ENCODE results near the gene GAS2L1. TPM values are rescaled to one million over a fixed set of nuclear protein-coding genes. Genes with fewer than 3 reads are reported as not detected.

The GAS2L1 gene
- total and polyA plus RNA-seq, 10 donors, result 7.0 to 41.5 (median 28.3) TPM

- H3K27ac ChIP-seq, result peak overlapping the region in 3 of 8 donors; percentile 1 to 54 (median 25)
- intact Hi-C loops (cut with DNase I; ENCODE audit: low total_unique reads), result no loop called here
- no peak overlapping the region for H3K4me3 ChIP-seq
- H3K36me3 ChIP-seq, result peaks cover 11 to 91% (median 62%) of the 10 kb centered on the region in 6 donors
- 61 to 71% (median 69%) methylated on average over 5 to 9 of the region's 9 CpGs for WGBS, 5 donors
- DNase-seq, result peak; percentile 79
- H3K9me3 ChIP-seq, result no peaks in the 10 kb centered on the region
- H3K4me1 ChIP-seq, result peaks cover 9 to 27% (median 22%) of the 10 kb centered on the region in 6 donors
- H3K27me3 ChIP-seq (replicated peaks in 1 of 7), result no peaks in the 10 kb centered on the region
- TF ChIP-seq POLR2AphosphoS5 (IDR thresholded peaks at IDR 0.05), result peak; percentile 55 to 68 (median 60)
- peak in 10 of 11 experiments; percentile 9 to 79 (median 64) for TF ChIP-seq CTCF (IDR thresholded peaks at IDR 0.05 in 8 of 11, conservative IDR thresholded peaks at IDR 0.05 in 3 of 11)
- TF ChIP-seq POLR2A (IDR thresholded peaks at IDR 0.05), result no peak
Observed at GRCh38 chr22:29359469-29359868, 53.0 kb downstream of the GAS2L1 start.

Small RNA genes lying within 50 kb of the gene (microRNA-seq; reads per million reads assigned to microRNA genes)
- 23.1 to 288 (median 175) reads per million in 3 donors for gene MIR3653

Small RNA genes lying within 50 kb of the gene (small RNA-seq; reads per million reads assigned to genes)
- gene MIR3653, result 0 reads per million in 4 donors

Other genes starting within 250 kb of the GAS2L1 start
- gene C22orf31, start 244.8 kb upstream of the GAS2L1 start, total RNA-seq, result not detected
- gene C22orf31, start 244.8 kb upstream of the GAS2L1 start, polyA plus RNA-seq, result not detected
- gene KREMEN1, start 233.6 kb upstream of the GAS2L1 start, total RNA-seq, result 10 to 100 TPM; 15.0 to 41.3 (median 29.0) TPM
- 1 to 10 TPM; 1.5 to 4.7 (median 2.2) TPM for gene KREMEN1, start 233.6 kb upstream of the GAS2L1 start, polyA plus RNA-seq
- 10 to 100 TPM; 38.0 to 90.3 (median 62.0) TPM for gene EMID1, start 100.8 kb upstream of the GAS2L1 start, total RNA-seq
- 10 to 100 TPM; 18.5 to 62.6 (median 60.4) TPM for gene EMID1, start 100.8 kb upstream of the GAS2L1 start, polyA plus RNA-seq
- gene RHBDD3, start 38.7 kb upstream of the GAS2L1 start, total RNA-seq, result 10 to 100 TPM; 17.6 to 45.8 (median 24.7) TPM
- gene RHBDD3, start 38.7 kb upstream of the GAS2L1 start, polyA plus RNA-seq, result 10 to 100 TPM; 16.3 to 36.5 (median 23.9) TPM
- 100 to 1,000 TPM; 181 to 282 (median 266) TPM for gene EWSR1, start 38.4 kb upstream of the GAS2L1 start, total RNA-seq
- 100 to 1,000 TPM; 127 to 207 (median 204) TPM for gene EWSR1, start 38.4 kb upstream of the GAS2L1 start, polyA plus RNA-seq
- gene RASL10A, start 9.0 kb downstream of the GAS2L1 start, total RNA-seq, result 1 to 10 TPM in 5 of 7 donors, under 1 TPM in 2; 0.54 to 4.6 (median 2.0) TPM
- 1 to 10 TPM; 1.8 to 6.1 (median 2.9) TPM for gene RASL10A, start 9.0 kb downstream of the GAS2L1 start, polyA plus RNA-seq
- gene AP1B1, start 81.9 kb downstream of the GAS2L1 start, total RNA-seq, result 100 to 1,000 TPM in 6 of 7 donors, 10 to 100 TPM in 1; 92.6 to 150 (median 130) TPM
- 10 to 100 TPM; 43.3 to 69.6 (median 56.0) TPM for gene AP1B1, start 81.9 kb downstream of the GAS2L1 start, polyA plus RNA-seq
- 1 to 10 TPM in 2 of 7 donors, not detected in 5; 1.1 to 1.4 TPM for gene RFPL1, start 131.9 kb downstream of the GAS2L1 start, total RNA-seq
- gene RFPL1, start 131.9 kb downstream of the GAS2L1 start, polyA plus RNA-seq, result under 1 TPM; 0.03 to 0.11 (median 0.06) TPM
- gene NEFH, start 173.6 kb downstream of the GAS2L1 start, total RNA-seq, result 1 to 10 TPM in 6 of 7 donors, under 1 TPM in 1; 0.60 to 1.7 (median 1.4) TPM
- gene NEFH, start 173.6 kb downstream of the GAS2L1 start, polyA plus RNA-seq, result 1 to 10 TPM in 1 of 3 donors, under 1 TPM in 2; 0.50 to 1.2 (median 0.70) TPM
- gene THOC5, start 247.1 kb downstream of the GAS2L1 start, total RNA-seq, result 10 to 100 TPM; 30.8 to 55.5 (median 40.7) TPM
- 10 to 100 TPM; 14.4 to 21.1 (median 18.1) TPM for gene THOC5, start 247.1 kb downstream of the GAS2L1 start, polyA plus RNA-seq